IPS DF 6.9 (cell line): ENCODE results near the gene MIF4GD.

Experiments used
- DNase-seq: peaks from one replicate; pipeline ENCODE4 v3.0.0-alpha.2; 2013; ENCODE audit warnings: low read depth, low spot score
- H3K27ac ChIP-seq: one replicate; pipeline ENCODE4 v1.5.1; 2013; ENCODE audit warnings: low read length, control low read depth
- H3K27me3 ChIP-seq: 2 replicates; pipeline ENCODE4 v1.6.1; 2013; ENCODE audit warnings: mild to moderate bottlenecking, low read length; ENCODE audit not compliant: control insufficient read depth, insufficient read depth
- H3K36me3 ChIP-seq: 2 replicates; pipeline ENCODE4 v1.6.1; 2013; ENCODE audit warnings: low read length; ENCODE audit not compliant: control insufficient read depth, insufficient read depth
- H3K4me1 ChIP-seq: 2 replicates; pipeline ENCODE4 v1.6.1; 2013; ENCODE audit warnings: low read length; ENCODE audit not compliant: control insufficient read depth, insufficient read depth
- H3K4me3 ChIP-seq: 2 replicates; pipeline ENCODE4 v1.5.1; 2013; ENCODE audit warnings: mild to moderate bottlenecking, low read length
- H3K9me3 ChIP-seq: 2 replicates; pipeline ENCODE4 v1.6.1; 2013; ENCODE audit warnings: low read length, inconsistent platforms; ENCODE audit not compliant: control insufficient read depth, insufficient read depth
- WGBS: extraction: QIAGEN DNeasy Blood & Tissue Kit; methylation state at CpG from one replicate; pipeline ENCODE4 v1.1.7; 2013; ENCODE audit warnings: mixed read lengths, missing lambda C conversion rate; ENCODE audit not compliant: insufficient read length, insufficient coverage; 5-methylcytosine and 5-hydroxymethylcytosine counted together

Gene MIF4GD

GRCh38 chr17:75270218-75270965, 639 bp downstream of the MIF4GD start:
- no peak for DNase-seq
- no CpG with 5 or more reads among the region's 47 CpGs for WGBS

GRCh38 chr17:75269844-75270217, 1.2 kb downstream of the MIF4GD start:
- Histone ChIP-seq H3K4me3 (peak overlapping the region; percentile 45; the same call in 1 of the 2 replicates), H3K27me3 (no peaks in the 10 kb centered on the region), H3K4me1 (peaks cover 4% of the 10 kb centered on the region; the same call in 1 of the 2 replicates), H3K36me3 (peaks cover 17% of the 10 kb centered on the region), H3K9me3 (no peaks in the 10 kb centered on the region), H3K27ac (no peak overlapping the region)
- no peak for DNase-seq
- WGBS = no CpG with 5 or more reads among the region's 6 CpGs

More at GRCh38 chr17:75270218-75270965, 639 bp downstream of the MIF4GD start:
- Histone ChIP-seq H3K4me3 (peak overlapping the region; percentile 45; the same call in 1 of the 2 replicates), H3K27me3 (no peaks in the 10 kb centered on the region), H3K27ac (no peak overlapping the region), H3K9me3 (no peaks in the 10 kb centered on the region), H3K36me3 (peaks cover 16% of the 10 kb centered on the region), H3K4me1 (peaks cover 4% of the 10 kb centered on the region; the same call in 1 of the 2 replicates)

DNA sequence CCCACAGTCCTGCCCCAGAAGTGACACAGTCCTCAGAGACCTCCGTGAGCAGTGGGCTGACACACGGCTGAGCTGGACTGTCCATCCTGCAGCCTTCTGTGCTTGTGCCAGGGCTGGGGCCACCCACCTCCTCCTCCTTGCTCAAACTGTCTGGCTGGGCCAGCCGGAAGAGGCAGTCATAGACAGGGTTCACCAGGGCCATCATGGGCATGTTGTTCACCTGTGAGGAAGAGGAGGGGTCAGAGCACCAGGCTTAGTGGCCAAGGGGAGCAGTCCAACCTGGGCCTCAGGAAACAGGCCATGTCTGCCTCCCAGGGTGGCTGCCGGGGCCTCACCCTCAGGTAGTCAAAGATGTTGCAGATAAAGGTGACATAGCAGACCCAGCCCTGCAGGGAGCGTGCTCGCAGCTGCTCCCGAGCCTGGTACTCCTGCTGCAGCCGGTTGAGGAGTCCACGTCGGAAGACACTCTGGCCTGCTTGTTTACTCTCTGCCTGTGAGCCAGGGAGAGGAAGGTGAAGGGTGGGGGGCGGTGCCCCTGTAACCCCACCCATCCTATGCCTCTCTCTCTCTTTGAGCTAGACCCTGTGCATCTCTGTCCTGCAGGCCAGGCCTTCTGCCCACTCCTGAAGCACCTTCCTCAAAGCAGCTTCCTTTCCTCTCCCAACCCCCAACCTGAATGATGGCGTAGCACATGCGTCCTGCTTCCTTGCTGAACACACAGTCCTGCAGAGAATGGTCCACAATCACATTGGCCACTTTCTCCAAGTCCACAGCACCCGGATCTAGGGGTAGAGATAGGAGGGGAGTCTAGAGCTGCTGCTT, 3.4 kb downstream of the MIF4GD start:
- Histone ChIP-seq H3K36me3 (peaks cover 20% of the 10 kb centered on the region), H3K9me3 (no peaks in the 10 kb centered on the region), H3K4me1 (peaks cover 4% of the 10 kb centered on the region; the same call in 1 of the 2 replicates), H3K27me3 (no peaks in the 10 kb centered on the region), H3K4me3 (no peak overlapping the region), H3K27ac (no peak overlapping the region)
- no peak for DNase-seq
- no CpG with 5 or more reads among the region's 14 CpGs for WGBS

DNA sequence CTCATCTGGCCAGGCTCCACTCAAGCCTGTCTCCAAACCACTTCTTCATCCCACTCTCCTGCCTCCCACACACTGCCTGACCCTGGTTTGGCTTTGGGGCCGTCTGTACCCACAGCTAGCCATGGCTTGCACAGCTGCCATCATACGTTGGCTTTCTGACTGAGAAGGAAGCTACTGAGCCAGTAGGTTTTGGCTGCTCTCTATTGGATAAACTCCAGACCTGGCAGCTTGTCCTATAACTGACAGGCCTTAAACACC, 3.9 kb downstream of the MIF4GD start:
- H3K4me1 ChIP-seq = no peaks in the 10 kb centered on the region
- no CpG with 5 or more reads among the region's 2 CpGs for WGBS
- H3K4me3 ChIP-seq = no peak overlapping the region
- H3K36me3 ChIP-seq = peaks cover 17% of the 10 kb centered on the region
- H3K27ac ChIP-seq = no peak overlapping the region
- no peaks in the 10 kb centered on the region for H3K27me3 ChIP-seq
- H3K9me3 ChIP-seq = no peaks in the 10 kb centered on the region
- DNase-seq = no peak

- Histone ChIP-seq H3K27me3 (no peaks in the 10 kb centered on the region), H3K9me3 (no peaks in the 10 kb centered on the region), H3K27ac (no peak overlapping the region), H3K4me1 (no peaks in the 10 kb centered on the region), H3K36me3 (peaks cover 17% of the 10 kb centered on the region), H3K4me3 (no peak overlapping the region)
- no CpG with 5 or more reads among the region's 13 CpGs for WGBS
- no peak for DNase-seq
Measured at GRCh38 chr17:75266316-75267152, 4.5 kb downstream of the MIF4GD start.

DNA sequence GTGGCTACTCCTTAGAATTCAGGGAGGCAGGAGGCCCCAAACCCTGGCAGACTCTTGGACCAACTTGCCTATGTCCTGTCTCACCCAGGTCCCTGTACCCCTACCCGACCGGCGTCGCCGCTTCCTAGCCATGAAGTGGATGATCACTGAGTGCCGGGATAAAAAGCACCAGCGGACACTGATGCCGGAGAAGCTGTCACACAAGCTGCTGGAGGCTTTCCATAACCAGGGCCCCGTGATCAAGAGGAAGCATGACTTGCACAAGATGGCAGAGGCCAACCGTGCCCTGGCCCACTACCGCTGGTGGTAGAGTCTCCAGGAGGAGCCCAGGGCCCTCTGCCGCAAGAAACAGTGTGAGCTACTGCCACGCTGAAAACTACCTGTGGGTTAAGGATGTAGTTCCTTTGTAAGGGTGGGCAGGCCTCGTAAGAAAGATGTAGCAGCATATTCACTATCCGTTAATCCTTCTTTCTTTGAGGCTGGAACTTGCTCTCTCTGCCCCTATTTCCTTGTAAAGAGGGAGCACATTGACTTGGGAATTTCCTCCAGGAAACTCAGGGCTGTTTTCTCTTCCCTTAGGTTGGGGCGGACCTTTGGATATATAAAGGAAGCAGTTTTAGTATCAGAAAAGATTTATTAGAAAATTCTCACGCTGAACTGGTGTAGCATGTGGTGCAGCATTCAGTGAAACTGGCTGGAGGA, 5.3 kb downstream of the MIF4GD start:
- H3K27ac ChIP-seq = no peak overlapping the region
- no peaks in the 10 kb centered on the region for H3K27me3 ChIP-seq
- H3K36me3 ChIP-seq = peaks cover 17% of the 10 kb centered on the region
- WGBS = no CpG with 5 or more reads among the region's 17 CpGs
- no peaks in the 10 kb centered on the region for H3K9me3 ChIP-seq
- no peaks in the 10 kb centered on the region for H3K4me1 ChIP-seq
- no peak overlapping the region for H3K4me3 ChIP-seq
- no peak for DNase-seq

DNA sequence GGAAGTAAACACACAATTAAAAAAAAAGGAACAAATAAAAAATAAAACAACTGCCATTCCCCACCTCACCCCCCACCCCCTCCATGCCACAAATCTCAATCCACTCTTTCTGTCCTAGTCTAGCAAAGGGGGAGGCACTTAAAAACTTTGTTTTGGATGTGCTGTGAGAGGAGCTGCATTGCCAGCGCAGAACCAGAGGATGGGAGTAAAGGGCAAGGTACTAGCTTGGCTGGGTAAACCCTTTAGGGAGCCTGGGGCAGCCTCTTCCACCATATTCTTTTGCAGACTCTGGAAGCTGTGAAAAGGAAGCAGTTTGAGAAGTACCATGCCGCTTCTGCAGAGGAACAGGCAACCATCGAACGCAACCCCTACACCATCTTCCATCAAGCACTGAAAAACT, 8.0 kb downstream of the MIF4GD start:
- DNase-seq = no peak

DNA sequence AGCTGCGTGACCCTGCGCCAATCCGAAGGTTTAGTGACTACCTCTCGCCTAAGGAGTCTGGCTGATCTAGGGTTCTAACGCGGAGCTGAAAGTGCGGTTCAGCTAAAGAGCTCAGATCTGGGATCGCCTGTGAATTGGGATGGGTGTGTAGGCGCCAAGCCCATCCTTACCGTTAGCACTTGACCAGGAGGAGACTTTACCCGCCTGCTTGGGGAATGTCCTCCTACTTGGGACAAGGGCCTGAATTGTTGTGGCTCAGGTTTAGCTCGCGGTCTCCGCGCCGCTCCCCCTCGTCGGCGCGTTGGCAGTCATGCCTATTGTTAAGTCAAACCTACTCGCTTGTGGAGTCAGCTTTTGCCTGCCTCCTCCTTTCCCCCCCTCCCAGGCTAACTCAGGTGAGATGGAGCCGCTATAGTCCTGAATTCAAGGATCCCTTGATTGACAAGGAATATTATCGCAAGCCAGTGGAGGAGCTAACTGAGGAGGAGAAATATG, 8.9 kb downstream of the MIF4GD start:
- Histone ChIP-seq H3K4me1 (no peaks in the 10 kb centered on the region), H3K36me3 (peaks cover 17% of the 10 kb centered on the region), H3K4me3 (peak overlapping the region; percentile 81), H3K27me3 (no peaks in the 10 kb centered on the region), H3K27ac (no peak overlapping the region), H3K9me3 (no peaks in the 10 kb centered on the region)
- no peak for DNase-seq
- no CpG with 5 or more reads among the region's 23 CpGs for WGBS

More for the DNA sequence above, 8.0 kb downstream of the MIF4GD start:
- H3K36me3 ChIP-seq = peaks cover 17% of the 10 kb centered on the region
- no peak overlapping the region for H3K4me3 ChIP-seq
- no CpG with 5 or more reads among the region's 4 CpGs for WGBS
- H3K9me3 ChIP-seq = no peaks in the 10 kb centered on the region
- H3K27ac ChIP-seq = no peak overlapping the region
- no peaks in the 10 kb centered on the region for H3K4me1 ChIP-seq
- H3K27me3 ChIP-seq = no peaks in the 10 kb centered on the region

DNA sequence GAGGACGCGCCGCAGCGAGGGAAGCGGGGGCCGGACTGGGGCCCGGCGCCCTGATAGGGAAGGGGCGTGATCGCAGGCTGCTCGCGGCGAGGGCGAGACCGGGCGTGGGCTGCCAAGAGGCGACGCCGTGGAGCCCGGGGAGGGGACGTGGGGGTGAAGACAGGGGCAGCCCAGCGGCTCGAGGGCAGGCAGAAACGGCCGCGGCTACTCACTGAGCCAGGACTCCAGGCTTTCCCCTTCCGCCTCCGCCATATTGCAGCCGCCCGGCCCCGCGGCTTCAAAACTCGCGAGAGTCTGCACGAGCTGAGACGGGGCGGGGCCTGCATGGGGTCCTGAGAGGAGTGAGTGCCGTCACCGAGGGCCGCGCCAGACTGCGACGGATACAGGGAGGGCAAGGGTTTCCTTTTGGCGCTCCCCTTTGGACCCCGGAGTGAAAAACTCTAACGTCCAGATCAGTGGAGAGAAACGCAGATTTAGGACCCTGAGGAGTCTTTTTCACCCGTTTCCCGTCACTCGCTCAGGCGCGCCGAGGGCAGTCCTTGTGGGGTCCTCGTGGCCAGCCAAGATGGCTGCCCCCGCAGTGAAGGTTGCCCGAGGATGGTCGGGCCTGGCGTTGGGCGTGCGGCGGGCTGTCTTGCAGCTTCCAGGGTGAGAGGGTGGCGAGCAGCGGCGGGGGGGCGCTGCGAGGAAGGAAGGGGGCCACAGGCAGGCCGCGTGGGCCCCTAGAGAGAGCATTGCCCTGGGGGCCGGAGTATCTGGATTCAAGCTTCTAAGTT, 9.5 kb downstream of the MIF4GD start, which contains the start of the genes GGA3 and MRPS7:
Gene GGA3, minus strand, starts transcription at position 271 of the 776 bp plus-strand sequence. Its CDS starts 19 bp downstream, at position 252.
Gene MRPS7, plus strand, starts transcription at position 544 of the 776 bp plus-strand sequence. Its CDS starts 22 bp downstream, at position 566.
- Histone ChIP-seq H3K36me3 (peaks cover 11% of the 10 kb centered on the region), H3K27ac (no peak within 1 kb of the TSS), H3K27me3 (no peaks in the 10 kb centered on the region), H3K9me3 (no peaks in the 10 kb centered on the region), H3K4me3 (peak within 1 kb of the TSS; percentile 81), H3K4me1 (no peaks in the 10 kb centered on the region)
- no CpG with 5 or more reads among the region's 69 CpGs for WGBS
- no peak for DNase-seq
